ENCODE results near the gene NFIB. TPM values are rescaled to one million over a fixed set of nuclear protein-coding genes. Genes with fewer than 3 reads are reported as not detected.

The NFIB gene
- total and polyA plus RNA-seq, 2 donors (not counting 3 experiments of a cell fraction or from before 2014, with no cell fraction given): 26.4 to 174 TPM

- dilution Hi-C loops (cut with MboI; ENCODE audit: extremely low pct_ligation_motif_present, low sequenced_read_pairs) (no loop called here), intact Hi-C loops (cut with micrococcal nuclease) (no loop called here)
- H3K9me1 ChIP-seq (replicated peaks; ENCODE audit: control insufficient read depth, extremely low read depth, insufficient read depth, low read length): no peaks in the 10 kb centered on the region
- FAIRE-seq (no peak), DNase-seq (ENCODE audit: low read depth, low spot score) (no peak)
- H3K4me3 ChIP-seq (replicated peaks in 1 of 3; ENCODE audit: insufficient read depth in 1 of 3, low read depth in 1 of 3, low read length in 3 of 3): no peak overlapping the region
- H3K36me3 ChIP-seq (ENCODE audit: control insufficient read depth in 2 of 2, extremely low read depth in 1 of 2, insufficient read depth in 2 of 2, low read length in 2 of 2): peaks cover 0 to 3% of the 10 kb centered on the region in 2 experiments
- H3K27me3 ChIP-seq (ENCODE audit: control insufficient read depth in 2 of 2, insufficient read depth in 2 of 2, low read length in 2 of 2): no peaks in the 10 kb centered on the region
- ChIA-PET CTCF (no interaction called here), POLR2A (no interaction called here)
- no peak overlapping the region for H3K27ac ChIP-seq (ENCODE audit: insufficient read depth, low read depth, low read length)
- no peaks in the 10 kb centered on the region for H4K20me1 ChIP-seq (replicated peaks; ENCODE audit: control insufficient read depth, extremely low read depth, insufficient read depth, low read length)
- peaks cover 20% of the 10 kb centered on the region for H3K4me1 ChIP-seq (ENCODE audit: control insufficient read depth, extremely low read depth, insufficient read depth, low read length)
- H3K9ac ChIP-seq (replicated peaks; ENCODE audit: extremely low read depth, insufficient read depth, low read length): no peak overlapping the region
- TF ChIP-seq CTCF (IDR thresholded peaks at IDR 0.05; ENCODE audit: extremely low read depth in 1 of 2, insufficient read depth in 1 of 2, low read depth in 1 of 2, low read length in 2 of 2) (no peak), MYC (IDR thresholded peaks at IDR 0.05; ENCODE audit: low read depth, low read length) (no peak), MAX (IDR thresholded peaks at IDR 0.05; ENCODE audit: insufficient read depth, insufficient read length) (no peak)
- BruUV-seq (replicated peaks): no TSS peak
- peaks cover 46% of the 10 kb centered on the region for H3K79me2 ChIP-seq (ENCODE audit: control insufficient read depth, insufficient read depth, low read length)
- H3K4me2 ChIP-seq (ENCODE audit: insufficient read depth, low read length): no peak overlapping the region
- H2AFZ ChIP-seq (ENCODE audit: low read depth, low read length): no peak overlapping the region
- no peaks in the 10 kb centered on the region for H3K9me3 ChIP-seq (replicated peaks; ENCODE audit: control insufficient read depth, insufficient read depth, low read length)
Observed at GRCh38 chr9:14179449-14179848, 134.5 kb downstream of the NFIB start.

- H3K27me3 ChIP-seq (ENCODE audit: control insufficient read depth in 2 of 2, insufficient read depth in 2 of 2, low read length in 2 of 2): no peaks in the 10 kb centered on the region
- BruUV-seq (replicated peaks): no TSS peak
- no peaks in the 10 kb centered on the region for H3K9me3 ChIP-seq (replicated peaks; ENCODE audit: control insufficient read depth, insufficient read depth, low read length)
- H4K20me1 ChIP-seq (replicated peaks; ENCODE audit: control insufficient read depth, extremely low read depth, insufficient read depth, low read length): peaks cover 4% of the 10 kb centered on the region
- no peak overlapping the region for H3K9ac ChIP-seq (replicated peaks; ENCODE audit: extremely low read depth, insufficient read depth, low read length)
- dilution Hi-C loops (cut with MboI; ENCODE audit: extremely low pct_ligation_motif_present, low sequenced_read_pairs): no loop called here
- DNase-seq (ENCODE audit: low read depth, low spot score) (no peak), FAIRE-seq (no peak)
- TF ChIP-seq FOS (IDR thresholded peaks at IDR 0.05; ENCODE audit: borderline replicate concordance, insufficient read depth, low read length) (no peak), MAX (IDR thresholded peaks at IDR 0.05; ENCODE audit: insufficient read depth, insufficient read length) (no peak)
- H2AFZ ChIP-seq (ENCODE audit: low read depth, low read length): no peak overlapping the region
- H3K36me3 ChIP-seq (ENCODE audit: control insufficient read depth in 2 of 2, extremely low read depth in 1 of 2, insufficient read depth in 2 of 2, low read length in 2 of 2): peaks cover 0 to 3% of the 10 kb centered on the region in 2 experiments
- peaks cover 34% of the 10 kb centered on the region for H3K79me2 ChIP-seq (ENCODE audit: control insufficient read depth, insufficient read depth, low read length)
- H3K4me1 ChIP-seq (ENCODE audit: control insufficient read depth, extremely low read depth, insufficient read depth, low read length): peaks cover 10% of the 10 kb centered on the region
- no peak overlapping the region for H3K27ac ChIP-seq (ENCODE audit: insufficient read depth, low read depth, low read length)
- intact Hi-C loops (cut with micrococcal nuclease): no loop called here
- H3K9me1 ChIP-seq (replicated peaks; ENCODE audit: control insufficient read depth, extremely low read depth, insufficient read depth, low read length): no peaks in the 10 kb centered on the region
- POLR2A ChIA-PET: no interaction called here
- H3K4me3 ChIP-seq (replicated peaks in 1 of 3; ENCODE audit: insufficient read depth in 1 of 3, low read depth in 1 of 3, low read length in 3 of 3): no peak overlapping the region
- no peak overlapping the region for H3K4me2 ChIP-seq (ENCODE audit: insufficient read depth, low read length)
- CTCF ChIA-PET: interaction anchor here (1.5 kb wide), 1 partner anchor 28 kb away, joined by 3 read pairs; no protein-coding TSS in a partner anchor
Observed at GRCh38 chr9:14175778-14176177, 138.2 kb downstream of the NFIB start.

All from endothelial cell of umbilical vein (primary cell).